ENCODE data around the gene CNTFR.

Gene CNTFR

GRCh38 chr9:34562135-34562745 is 27.3 kb downstream of the CNTFR start:
- H3K4me3 ChIP-seq (ENCODE audit: insufficient read depth, low read depth, low read length): no peak overlapping the region
- no peak overlapping the region for H3K27ac ChIP-seq (ENCODE audit: insufficient read depth, low read depth, low read length, poor library complexity, severe bottlenecking)
- H3K9me3 ChIP-seq (ENCODE audit: control insufficient read depth, low read length): no peaks in the 10 kb centered on the region
- no peaks in the 10 kb centered on the region for H3K27me3 ChIP-seq (ENCODE audit: control insufficient read depth, insufficient read depth, low read length, poor library complexity, severe bottlenecking)
- H3K36me3 ChIP-seq (ENCODE audit: control insufficient read depth, insufficient read depth, low read length): peaks cover 29% of the 10 kb centered on the region
- H3K4me1 ChIP-seq (ENCODE audit: control insufficient read depth, insufficient read depth, low read length): peaks cover 50% of the 10 kb centered on the region
- 85 to 88% methylated on average over 7 of the region's 7 CpGs for WGBS, 2 experiments

- Histone ChIP-seq H3K36me3 (ENCODE audit: control insufficient read depth, insufficient read depth, low read length) (peaks cover 36% of the 10 kb centered on the region), H3K4me3 (ENCODE audit: insufficient read depth, low read depth, low read length) (no peak overlapping the region), H3K4me1 (ENCODE audit: control insufficient read depth, insufficient read depth, low read length) (peaks cover 35% of the 10 kb centered on the region), H3K27me3 (ENCODE audit: control insufficient read depth, insufficient read depth, low read length, poor library complexity, severe bottlenecking) (no peaks in the 10 kb centered on the region), H3K27ac (ENCODE audit: insufficient read depth, low read depth, low read length, poor library complexity, severe bottlenecking) (no peak overlapping the region), H3K9me3 (ENCODE audit: control insufficient read depth, low read length) (no peaks in the 10 kb centered on the region)
- 86 to 90% methylated on average over 21 of the region's 21 CpGs for WGBS, 2 experiments
Observed at GRCh38 chr9:34560599-34561214, 28.8 kb downstream of the CNTFR start.

- WGBS, 2 experiments: 26 to 27% methylated on average over 16 to 21 of the region's 21 CpGs
- Histone ChIP-seq H3K4me1 (ENCODE audit: control insufficient read depth, insufficient read depth, low read length) (peaks cover 40% of the 10 kb centered on the region), H3K27ac (ENCODE audit: insufficient read depth, low read depth, low read length, poor library complexity, severe bottlenecking) (no peak overlapping the region), H3K9me3 (ENCODE audit: control insufficient read depth, low read length) (no peaks in the 10 kb centered on the region), H3K27me3 (ENCODE audit: control insufficient read depth, insufficient read depth, low read length, poor library complexity, severe bottlenecking) (no peaks in the 10 kb centered on the region), H3K4me3 (ENCODE audit: insufficient read depth, low read depth, low read length) (no peak overlapping the region), H3K36me3 (ENCODE audit: control insufficient read depth, insufficient read depth, low read length) (peaks cover 38% of the 10 kb centered on the region)
Observed at GRCh38 chr9:34559624-34560455, 29.7 kb downstream of the CNTFR start.

- no peak overlapping the region for H3K27ac ChIP-seq (ENCODE audit: insufficient read depth, low read depth, low read length, poor library complexity, severe bottlenecking)
- 74 to 77% methylated on average over 16 to 17 of the region's 17 CpGs for WGBS, 2 experiments
- no peaks in the 10 kb centered on the region for H3K9me3 ChIP-seq (ENCODE audit: control insufficient read depth, low read length)
- no peak overlapping the region for H3K4me3 ChIP-seq (ENCODE audit: insufficient read depth, low read depth, low read length)
- H3K27me3 ChIP-seq (ENCODE audit: control insufficient read depth, insufficient read depth, low read length, poor library complexity, severe bottlenecking): no peaks in the 10 kb centered on the region
- peaks cover 34% of the 10 kb centered on the region for H3K36me3 ChIP-seq (ENCODE audit: control insufficient read depth, insufficient read depth, low read length)
- peaks cover 45% of the 10 kb centered on the region for H3K4me1 ChIP-seq (ENCODE audit: control insufficient read depth, insufficient read depth, low read length)
Observed at GRCh38 chr9:34558919-34559623, 30.5 kb downstream of the CNTFR start.

- H3K27me3 ChIP-seq (ENCODE audit: control insufficient read depth, insufficient read depth, low read length, poor library complexity, severe bottlenecking): no peaks in the 10 kb centered on the region
- H3K4me1 ChIP-seq (ENCODE audit: control insufficient read depth, insufficient read depth, low read length): peaks cover 45% of the 10 kb centered on the region
- 90 to 92% methylated on average over 9 of the region's 9 CpGs for WGBS, 2 experiments
- H3K27ac ChIP-seq (ENCODE audit: insufficient read depth, low read depth, low read length, poor library complexity, severe bottlenecking): no peak overlapping the region
- H3K36me3 ChIP-seq (ENCODE audit: control insufficient read depth, insufficient read depth, low read length): peaks cover 30% of the 10 kb centered on the region
- no peak overlapping the region for H3K4me3 ChIP-seq (ENCODE audit: insufficient read depth, low read depth, low read length)
- no peaks in the 10 kb centered on the region for H3K9me3 ChIP-seq (ENCODE audit: control insufficient read depth, low read length)
Observed at GRCh38 chr9:34558364-34558763, 31.2 kb downstream of the CNTFR start.

GRCh38 chr9:34557426-34558321 is 31.9 kb downstream of the CNTFR start:
- 89 to 92% methylated on average over 19 of the region's 19 CpGs for WGBS, 2 experiments
- Histone ChIP-seq H3K27me3 (ENCODE audit: control insufficient read depth, insufficient read depth, low read length, poor library complexity, severe bottlenecking) (no peaks in the 10 kb centered on the region), H3K4me1 (ENCODE audit: control insufficient read depth, insufficient read depth, low read length) (peaks cover 45% of the 10 kb centered on the region), H3K9me3 (ENCODE audit: control insufficient read depth, low read length) (no peaks in the 10 kb centered on the region), H3K4me3 (ENCODE audit: insufficient read depth, low read depth, low read length) (no peak overlapping the region), H3K27ac (ENCODE audit: insufficient read depth, low read depth, low read length, poor library complexity, severe bottlenecking) (no peak overlapping the region), H3K36me3 (ENCODE audit: control insufficient read depth, insufficient read depth, low read length) (peaks cover 30% of the 10 kb centered on the region)

GRCh38 chr9:34556949-34557348 is 32.6 kb downstream of the CNTFR start:
- Histone ChIP-seq H3K36me3 (ENCODE audit: control insufficient read depth, insufficient read depth, low read length) (peaks cover 30% of the 10 kb centered on the region), H3K4me3 (ENCODE audit: insufficient read depth, low read depth, low read length) (no peak overlapping the region), H3K27ac (ENCODE audit: insufficient read depth, low read depth, low read length, poor library complexity, severe bottlenecking) (no peak overlapping the region), H3K4me1 (ENCODE audit: control insufficient read depth, insufficient read depth, low read length) (peaks cover 44% of the 10 kb centered on the region), H3K27me3 (ENCODE audit: control insufficient read depth, insufficient read depth, low read length, poor library complexity, severe bottlenecking) (no peaks in the 10 kb centered on the region), H3K9me3 (ENCODE audit: control insufficient read depth, low read length) (no peaks in the 10 kb centered on the region)
- 92 to 93% methylated on average over 6 of the region's 6 CpGs for whole genome bisulfite sequencing, 2 experiments

- no peak overlapping the region for H3K27ac ChIP-seq (ENCODE audit: insufficient read depth, low read depth, low read length, poor library complexity, severe bottlenecking)
Observed at GRCh38 chr9:34555936-34556525, 33.5 kb downstream of the CNTFR start.

GRCh38 chr9:34555500-34555899 is 34.0 kb downstream of the CNTFR start:
- Histone ChIP-seq H3K27me3 (ENCODE audit: control insufficient read depth, insufficient read depth, low read length, poor library complexity, severe bottlenecking) (no peaks in the 10 kb centered on the region), H3K4me1 (ENCODE audit: control insufficient read depth, insufficient read depth, low read length) (peaks cover 29% of the 10 kb centered on the region), H3K4me3 (ENCODE audit: insufficient read depth, low read depth, low read length) (no peak overlapping the region), H3K36me3 (ENCODE audit: control insufficient read depth, insufficient read depth, low read length) (peaks cover 30% of the 10 kb centered on the region), H3K9me3 (ENCODE audit: control insufficient read depth, low read length) (no peaks in the 10 kb centered on the region), H3K27ac (ENCODE audit: insufficient read depth, low read depth, low read length, poor library complexity, severe bottlenecking) (no peak overlapping the region)
- 75 to 76% methylated on average over 5 of the region's 5 CpGs for WGBS, 2 experiments

More at GRCh38 chr9:34555936-34556525, 33.5 kb downstream of the CNTFR start:
- Histone ChIP-seq H3K4me1 (ENCODE audit: control insufficient read depth, insufficient read depth, low read length) (peaks cover 35% of the 10 kb centered on the region), H3K9me3 (ENCODE audit: control insufficient read depth, low read length) (no peaks in the 10 kb centered on the region), H3K4me3 (ENCODE audit: insufficient read depth, low read depth, low read length) (no peak overlapping the region), H3K36me3 (ENCODE audit: control insufficient read depth, insufficient read depth, low read length) (peaks cover 30% of the 10 kb centered on the region), H3K27me3 (ENCODE audit: control insufficient read depth, insufficient read depth, low read length, poor library complexity, severe bottlenecking) (no peaks in the 10 kb centered on the region)
- WGBS, 2 experiments: 84 to 88% methylated on average over 13 of the region's 13 CpGs
